NT2/D1 (cell line): ENCODE data around the gene KDM4B.

ENCODE experiments used
- SUZ12 ChIP-seq: IDR thresholded peaks from 2 replicates; pipeline ENCODE4 v1.6.1; 2011; ENCODE audit not compliant: insufficient read length, insufficient read depth; ENCODE audit errors: extremely low read depth
- YY1 ChIP-seq: IDR thresholded peaks from 2 replicates; pipeline ENCODE4 v1.6.1; 2011; ENCODE audit not compliant: insufficient read length, insufficient read depth
- ZNF274 ChIP-seq: IDR thresholded peaks from 2 replicates; pipeline ENCODE4 v1.6.1; 2011; ENCODE audit warnings: mild to moderate bottlenecking, low read depth, low read length

GRCh38 chr19:4983346-4984105 lies 14.6 kb downstream of the KDM4B start:
- TF ChIP-seq YY1: no peak
- no peak for TF ChIP-seq ZNF274
- no peak for TF ChIP-seq SUZ12
